Karpas-422 (cell line): ENCODE measurements around the gene TNFAIP8. TPM values are rescaled to one million over a fixed set of nuclear protein-coding genes. Genes with fewer than 3 reads are reported as not detected.

Experiments
- DNase-seq: peaks from one replicate; pipeline ENCODE4 v3.0.0-alpha.2; 2015
- H2AFZ ChIP-seq: fragments of 200-600 bp; sonication (generic); 2 replicates; pipeline ENCODE4 v1.6.1; 2014; ENCODE audit warnings: antibody characterized with exemption, low read length, mixed read lengths
- H3K27ac ChIP-seq: fragments of 200-600 bp; sonication (generic); 2 replicates; pipeline ENCODE4 v1.5.1; 2014; ENCODE audit warnings: mild to moderate bottlenecking, low read length, moderate library complexity
- H3K27me3 ChIP-seq: fragments of 200-600 bp; sonication (generic); 2 replicates; pipeline ENCODE4 v1.6.1; 2014; ENCODE audit warnings: low read length, mixed read lengths
- H3K36me3 ChIP-seq: fragments of 200-600 bp; sonication (generic); 2 replicates; pipeline ENCODE4 v1.6.1; 2014; ENCODE audit warnings: low read length, mixed read lengths; ENCODE audit not compliant: insufficient read depth
- H3K4me1 ChIP-seq: fragments of 200-600 bp; sonication (generic); 2 replicates; pipeline ENCODE4 v1.6.1; 2014; ENCODE audit warnings: mild to moderate bottlenecking, low read length, mixed read lengths
- H3K4me2 ChIP-seq: fragments of 200-600 bp; sonication (generic); 2 replicates; pipeline ENCODE4 v1.6.1; 2014; ENCODE audit warnings: low read length, low read depth, mild to moderate bottlenecking; ENCODE audit not compliant: poor library complexity, severe bottlenecking
- H3K4me3 ChIP-seq: fragments of 200-600 bp; sonication (generic); 2 replicates; pipeline ENCODE4 v1.5.1; 2014; ENCODE audit warnings: mild to moderate bottlenecking, antibody characterized with exemption, low read length, mixed read lengths
- H3K79me2 ChIP-seq: fragments of 200-600 bp; sonication (generic); 2 replicates; pipeline ENCODE4 v1.6.1; 2014; ENCODE audit warnings: mild to moderate bottlenecking, low read length, mixed read lengths
- H3K9ac ChIP-seq: fragments of 200-600 bp; sonication (generic); 2 replicates; pipeline ENCODE4 v1.6.0; 2014; ENCODE audit warnings: low read length
- H3K9me2 ChIP-seq: fragments of 200-600 bp; sonication (generic), shearing (Covaris generic); replicated peaks from 2 replicates; pipeline ENCODE4 v1.6.0; 2014; ENCODE audit warnings: mild to moderate bottlenecking, low read length, moderate library complexity; ENCODE audit not compliant: insufficient read depth
- H3K9me3 ChIP-seq: fragments of 300-700, 200-600 bp; sonication (generic); 2 replicates; pipeline ENCODE4 v1.6.1; 2014; ENCODE audit warnings: low read length, mixed read lengths
- H4K20me1 ChIP-seq: fragments of 200-600 bp; sonication (generic); 2 replicates; pipeline ENCODE4 v1.6.1; 2014; ENCODE audit warnings: mild to moderate bottlenecking, antibody characterized with exemption, low read length, low read depth; ENCODE audit not compliant: insufficient read depth
- total RNA-seq: library from RNA; depleted of rRNA; stranded (reverse); fragments of >200 nt; shearing (Covaris generic); gene quantifications from 2 replicates; pipeline ENCODE4 v1.2.3, GENCODE V29; 2014; ENCODE audit warnings: low replicate concordance

TNFAIP8 gene
- total RNA-seq, 1 experiment from 2014 or later, result 58.7 TPM

GRCh38 chr5:119379096-119379495, 23.3 kb downstream of the TNFAIP8 start:
- H3K36me3 ChIP-seq, result no peaks in the 10 kb centered on the region
- H3K9ac ChIP-seq, result no peak overlapping the region
- no peak overlapping the region for H3K4me2 ChIP-seq
- peaks cover 14% of the 10 kb centered on the region; the same call in 1 of the 2 replicates for H3K4me1 ChIP-seq
- no peak overlapping the region for H3K4me3 ChIP-seq
- H3K9me2 ChIP-seq, result no peaks in the 10 kb centered on the region
- no peak overlapping the region for H2AFZ ChIP-seq
- DNase-seq, result no peak
- no peaks in the 10 kb centered on the region for H3K9me3 ChIP-seq
- H3K79me2 ChIP-seq, result no peaks in the 10 kb centered on the region
- no peak overlapping the region for H3K27ac ChIP-seq
- H3K27me3 ChIP-seq, result no peaks in the 10 kb centered on the region
- peaks cover 42% of the 10 kb centered on the region for H4K20me1 ChIP-seq

GRCh38 chr5:119379942-119380547, 24.2 kb downstream of the TNFAIP8 start:
- Histone ChIP-seq H4K20me1 (peaks cover 52% of the 10 kb centered on the region), H3K4me2 (no peak overlapping the region), H3K36me3 (no peaks in the 10 kb centered on the region), H2AFZ (no peak overlapping the region), H3K9me3 (no peaks in the 10 kb centered on the region), H3K79me2 (0 out of 2 replicates have a peak, but pooled peaks cover 1% of the 10 kb centered on the region), H3K9ac (no peak overlapping the region), H3K27ac (no peak overlapping the region), H3K27me3 (no peaks in the 10 kb centered on the region), H3K4me1 (peaks cover 23% of the 10 kb centered on the region), H3K4me3 (no peak overlapping the region), H3K9me2 (no peaks in the 10 kb centered on the region)
- no peak for DNase-seq

GRCh38 chr5:119382169-119382568, 26.4 kb downstream of the TNFAIP8 start:
- Histone ChIP-seq H3K27me3 (no peaks in the 10 kb centered on the region), H3K4me1 (peaks cover 32% of the 10 kb centered on the region), H3K9me2 (no peaks in the 10 kb centered on the region), H3K4me3 (no peak overlapping the region), H2AFZ (no peak overlapping the region), H4K20me1 (peaks cover 70% of the 10 kb centered on the region), H3K9ac (no peak overlapping the region), H3K27ac (no peak overlapping the region), H3K36me3 (no peaks in the 10 kb centered on the region), H3K79me2 (peaks cover 12% of the 10 kb centered on the region; the same call in 1 of the 2 replicates), H3K9me3 (no peaks in the 10 kb centered on the region), H3K4me2 (no peak overlapping the region)
- no peak for DNase-seq

- H3K9me3 ChIP-seq, result no peaks in the 10 kb centered on the region
- H3K4me3 ChIP-seq, result no peak overlapping the region
- peaks cover 34% of the 10 kb centered on the region for H3K4me1 ChIP-seq
- no peaks in the 10 kb centered on the region for H3K36me3 ChIP-seq
- H2AFZ ChIP-seq, result no peak overlapping the region
- H3K27me3 ChIP-seq, result no peaks in the 10 kb centered on the region
- peaks cover 12% of the 10 kb centered on the region; the same call in 1 of the 2 replicates for H3K79me2 ChIP-seq
- no peak overlapping the region for H3K27ac ChIP-seq
- no peak for DNase-seq
- no peak overlapping the region for H3K4me2 ChIP-seq
- H4K20me1 ChIP-seq, result peaks cover 72% of the 10 kb centered on the region
- no peaks in the 10 kb centered on the region for H3K9me2 ChIP-seq
- H3K9ac ChIP-seq, result no peak overlapping the region
Observed at GRCh38 chr5:119383008-119383407, 27.2 kb downstream of the TNFAIP8 start.

GRCh38 chr5:119385136-119385535, 29.3 kb downstream of the TNFAIP8 start:
- Histone ChIP-seq H3K9ac (no peak overlapping the region), H3K4me1 (peaks cover 50% of the 10 kb centered on the region), H3K27me3 (no peaks in the 10 kb centered on the region), H3K9me2 (no peaks in the 10 kb centered on the region), H4K20me1 (peaks cover 79% of the 10 kb centered on the region), H3K4me2 (peak overlapping the region; percentile 27), H3K9me3 (no peaks in the 10 kb centered on the region), H3K36me3 (no peaks in the 10 kb centered on the region), H3K79me2 (peaks cover 15% of the 10 kb centered on the region; the same call in 1 of the 2 replicates), H3K4me3 (no peak overlapping the region), H2AFZ (no peak overlapping the region), H3K27ac (no peak overlapping the region)
- DNase-seq, result no peak

GRCh38 chr5:119385536-119386128, 29.8 kb downstream of the TNFAIP8 start:
- H3K36me3 ChIP-seq, result no peaks in the 10 kb centered on the region
- H3K27ac ChIP-seq, result no peak overlapping the region
- peaks cover 15% of the 10 kb centered on the region; the same call in 1 of the 2 replicates for H3K79me2 ChIP-seq
- H3K9me2 ChIP-seq, result no peaks in the 10 kb centered on the region
- H3K4me3 ChIP-seq, result no peak overlapping the region
- no peak overlapping the region for H2AFZ ChIP-seq
- no peak for DNase-seq
- no peak overlapping the region for H3K9ac ChIP-seq
- no peaks in the 10 kb centered on the region for H3K27me3 ChIP-seq
- peaks cover 55% of the 10 kb centered on the region for H3K4me1 ChIP-seq
- peak overlapping the region; percentile 27 for H3K4me2 ChIP-seq
- H4K20me1 ChIP-seq, result peaks cover 74% of the 10 kb centered on the region
- no peaks in the 10 kb centered on the region for H3K9me3 ChIP-seq

GRCh38 chr5:119386596-119387344, 31.0 kb downstream of the TNFAIP8 start:
- no peaks in the 10 kb centered on the region for H3K27me3 ChIP-seq
- H3K36me3 ChIP-seq, result no peaks in the 10 kb centered on the region
- H3K4me1 ChIP-seq, result peaks cover 57% of the 10 kb centered on the region
- H3K9ac ChIP-seq, result no peak overlapping the region
- no peaks in the 10 kb centered on the region for H3K9me2 ChIP-seq
- H4K20me1 ChIP-seq, result peaks cover 67% of the 10 kb centered on the region
- H3K79me2 ChIP-seq, result peaks cover 15% of the 10 kb centered on the region; the same call in 1 of the 2 replicates
- no peak overlapping the region for H3K4me2 ChIP-seq
- H2AFZ ChIP-seq, result no peak overlapping the region
- no peak overlapping the region for H3K4me3 ChIP-seq
- no peak for DNase-seq
- H3K9me3 ChIP-seq, result no peaks in the 10 kb centered on the region
- no peak overlapping the region for H3K27ac ChIP-seq

GRCh38 chr5:119387945-119388618, 32.3 kb downstream of the TNFAIP8 start:
- no peak for DNase-seq
- H2AFZ ChIP-seq, result no peak overlapping the region
- no peaks in the 10 kb centered on the region for H3K9me2 ChIP-seq
- H3K4me2 ChIP-seq, result no peak overlapping the region
- no peak overlapping the region for H3K4me3 ChIP-seq
- peaks cover 6% of the 10 kb centered on the region for H3K36me3 ChIP-seq
- H3K9ac ChIP-seq, result no peak overlapping the region
- H3K4me1 ChIP-seq, result peaks cover 53% of the 10 kb centered on the region
- peaks cover 15% of the 10 kb centered on the region; the same call in 1 of the 2 replicates for H3K79me2 ChIP-seq
- H3K27ac ChIP-seq, result no peak overlapping the region
- H3K27me3 ChIP-seq, result no peaks in the 10 kb centered on the region
- peaks cover 64% of the 10 kb centered on the region for H4K20me1 ChIP-seq
- H3K9me3 ChIP-seq, result no peaks in the 10 kb centered on the region
